HG02884 (cell line): ENCODE measurements around the gene SLC37A1.

Source experiments
- ATAC-seq: cut with Tn5 transposase; IDR thresholded peaks from one replicate; pipeline ENCODE4 v1.9.1; 2021; ENCODE audit warnings: mild to moderate bottlenecking, moderate library complexity; ENCODE audit not compliant: unreplicated experiment

Gene SLC37A1

DNA sequence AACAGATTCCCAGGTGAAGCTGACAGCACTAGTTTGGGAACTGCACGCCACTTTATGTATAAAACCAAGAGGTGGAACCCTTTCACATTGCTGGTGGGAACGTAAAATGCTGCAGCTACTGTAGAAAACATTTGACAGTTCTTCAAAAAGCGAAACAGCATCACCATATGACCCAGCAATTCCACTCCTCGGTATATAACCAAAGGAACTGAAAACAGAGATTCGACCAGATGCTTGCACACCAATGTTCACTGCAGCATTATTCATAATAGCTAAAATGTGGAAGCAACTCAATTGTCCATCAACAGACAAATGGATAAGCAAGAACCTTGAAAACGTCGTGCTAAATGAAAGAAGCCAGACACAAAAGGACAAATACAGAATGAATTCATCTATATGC, 35.1 kb upstream of the SLC37A1 start:
- ATAC-seq, result no peak

DNA sequence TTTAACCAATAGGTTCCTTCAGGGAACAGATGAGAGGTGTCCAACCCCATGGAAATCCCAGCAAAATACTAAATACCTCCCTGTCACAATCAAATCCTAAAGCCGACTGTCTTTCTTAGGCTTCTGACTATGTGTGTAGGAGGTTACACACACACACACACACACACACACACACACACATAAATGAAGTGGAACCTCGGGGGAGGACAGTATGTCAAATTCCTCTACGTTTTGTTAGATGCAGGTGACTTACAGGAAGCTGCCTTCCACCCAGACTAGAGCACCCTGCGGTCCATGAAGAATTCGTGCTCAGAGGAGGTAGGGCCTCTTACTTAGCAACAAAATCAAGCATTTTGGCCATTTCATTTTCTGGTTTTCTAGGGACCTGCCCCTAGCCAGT, 34.1 kb upstream of the SLC37A1 start:
- no peak for ATAC-seq

DNA sequence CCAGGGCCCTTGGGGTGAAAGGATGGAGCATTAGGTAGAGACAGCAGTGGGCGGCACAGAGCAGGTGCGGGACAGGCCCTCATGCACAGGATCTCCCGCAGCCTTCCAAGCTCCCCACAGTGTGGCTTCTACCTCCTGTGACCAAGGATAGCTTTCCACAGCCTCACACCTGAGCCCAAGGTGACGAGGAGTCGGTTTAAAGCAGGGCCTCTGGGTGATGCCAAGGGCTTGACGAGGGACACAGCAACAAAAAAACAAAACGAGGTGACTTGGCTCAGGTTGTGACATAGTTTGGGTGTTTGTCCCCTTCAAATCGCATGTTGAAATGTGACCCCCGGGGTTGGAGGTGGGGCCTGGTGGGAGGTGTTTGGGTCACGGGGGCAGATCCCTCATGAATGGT, 32.9 kb upstream of the SLC37A1 start:
- ATAC-seq, result no peak

DNA sequence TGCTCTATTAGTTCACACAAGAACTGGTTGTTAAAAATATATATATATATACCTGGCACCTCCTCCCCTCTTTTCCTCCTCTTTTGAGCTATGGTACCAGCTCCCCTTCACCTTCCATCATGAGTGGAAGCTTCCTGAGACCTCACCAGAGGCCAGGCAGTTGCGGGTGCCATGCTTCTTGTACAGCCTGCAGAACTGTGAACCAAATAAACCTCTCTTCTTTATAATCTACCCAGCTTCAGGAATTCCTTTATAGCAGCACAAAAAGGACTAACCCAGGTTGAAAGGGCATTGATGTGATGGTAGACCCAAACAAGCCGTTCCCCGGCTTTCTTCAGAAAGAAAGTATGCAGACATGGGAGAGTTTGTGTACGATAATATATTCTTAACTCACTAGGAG, 32.5 kb upstream of the SLC37A1 start:
- no peak for ATAC-seq

DNA sequence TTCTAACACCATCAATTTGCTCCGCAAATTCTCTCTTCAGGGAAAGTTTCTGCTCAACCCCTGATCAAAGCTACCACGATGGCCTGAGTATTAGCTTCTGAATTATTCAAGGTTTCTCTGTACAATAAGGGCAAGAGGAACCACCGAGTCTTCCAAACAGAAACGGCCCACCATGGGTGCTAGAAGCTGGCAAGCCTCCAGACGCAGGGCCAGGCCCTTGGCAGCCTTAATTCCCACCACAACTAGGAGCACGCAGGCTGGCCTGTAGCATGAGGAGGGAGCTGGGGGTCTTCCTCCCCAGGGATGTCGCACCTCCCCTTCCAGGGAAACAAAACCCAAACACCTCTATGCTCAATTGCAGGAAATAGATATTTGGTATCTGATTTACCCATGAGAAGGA, 28.7 kb upstream of the SLC37A1 start:
- ATAC-seq, result no peak

DNA sequence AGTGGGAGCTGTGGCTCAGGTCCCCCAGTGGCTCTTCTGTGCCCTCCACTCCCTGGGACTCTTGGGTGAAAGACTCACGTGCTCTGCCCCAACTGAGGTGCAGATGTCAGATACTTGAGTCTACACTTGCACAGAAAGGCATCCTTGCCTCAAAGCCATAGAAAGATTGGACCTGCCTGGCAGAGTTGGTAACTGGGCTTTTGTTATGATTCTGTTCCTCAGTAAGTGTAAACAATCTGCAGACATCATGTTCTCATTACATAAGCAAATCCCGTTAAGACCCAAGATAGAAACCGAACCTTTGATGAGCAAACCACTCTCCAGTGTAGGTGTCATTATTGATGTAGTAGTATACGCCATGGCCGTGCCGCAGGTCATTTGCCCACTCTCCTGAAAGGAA, 27.6 kb upstream of the SLC37A1 start:
- no peak for ATAC-seq

DNA sequence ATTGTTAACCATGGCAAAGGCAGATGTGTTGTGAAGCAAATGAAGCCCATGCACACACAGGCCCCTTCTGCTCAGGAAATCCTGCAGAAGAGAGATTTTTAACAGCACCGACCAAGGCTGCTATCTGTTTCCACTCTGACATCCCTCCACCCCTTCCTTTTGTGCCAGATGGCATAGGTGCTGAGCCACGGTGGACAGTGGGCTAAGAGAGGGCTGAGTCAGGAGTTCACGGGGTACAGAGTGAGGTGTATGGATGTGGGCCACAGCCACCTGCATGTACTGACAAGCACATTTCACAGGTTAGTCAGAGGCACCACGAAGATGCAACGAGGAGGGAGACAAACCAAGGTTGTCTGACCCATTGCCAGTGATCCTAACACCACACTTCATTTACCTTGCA, 27.1 kb upstream of the SLC37A1 start:
- no peak for ATAC-seq

DNA sequence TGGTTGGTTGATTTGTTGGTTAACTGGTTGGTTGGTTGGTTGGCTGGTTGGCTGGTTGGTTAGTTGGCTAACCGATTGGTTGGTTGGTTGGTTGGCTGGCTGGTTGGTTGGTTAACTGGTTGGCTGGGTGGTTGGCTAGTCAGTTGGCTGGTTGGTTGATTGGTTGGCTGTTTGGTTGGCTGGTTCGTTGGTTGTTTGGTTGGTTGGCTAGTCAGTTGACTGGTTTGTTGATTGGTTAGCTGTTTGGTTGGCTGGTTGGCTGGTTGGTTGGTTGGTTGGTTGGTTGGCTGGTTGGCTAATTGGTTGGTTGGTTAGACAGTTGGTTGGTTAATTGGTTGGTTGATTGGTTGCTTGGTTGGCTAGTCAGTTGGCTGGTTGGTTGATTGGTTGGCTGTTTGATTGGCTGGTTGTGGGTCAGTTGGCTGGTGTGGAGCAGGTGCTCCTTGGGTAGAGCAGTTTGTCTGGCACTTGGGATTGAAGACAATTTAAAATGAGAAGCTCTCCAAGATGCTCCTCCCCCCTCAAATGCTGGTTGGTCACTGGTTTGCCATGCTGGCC, 24.6 kb upstream of the SLC37A1 start:
- ATAC-seq, result no peak

DNA sequence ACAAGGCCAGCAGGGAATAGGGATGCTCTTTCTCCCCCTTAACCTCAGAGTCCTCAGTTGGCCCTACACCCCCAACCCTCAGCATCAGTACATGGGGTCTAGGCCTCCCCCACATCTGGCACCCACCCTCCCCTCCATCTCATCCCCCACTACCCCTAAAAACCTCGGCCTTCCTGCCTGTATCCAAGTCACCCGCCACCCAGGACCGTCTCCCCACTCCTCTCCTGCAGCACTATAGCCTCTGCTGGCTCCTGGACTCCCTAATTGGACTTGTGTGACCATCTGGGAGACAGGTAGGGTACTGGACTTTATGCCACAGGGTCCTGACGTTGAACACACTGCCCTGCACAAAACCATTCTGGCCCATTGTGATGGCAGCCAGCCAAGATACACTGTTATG, 23.7 kb upstream of the SLC37A1 start:
- no peak for ATAC-seq

DNA sequence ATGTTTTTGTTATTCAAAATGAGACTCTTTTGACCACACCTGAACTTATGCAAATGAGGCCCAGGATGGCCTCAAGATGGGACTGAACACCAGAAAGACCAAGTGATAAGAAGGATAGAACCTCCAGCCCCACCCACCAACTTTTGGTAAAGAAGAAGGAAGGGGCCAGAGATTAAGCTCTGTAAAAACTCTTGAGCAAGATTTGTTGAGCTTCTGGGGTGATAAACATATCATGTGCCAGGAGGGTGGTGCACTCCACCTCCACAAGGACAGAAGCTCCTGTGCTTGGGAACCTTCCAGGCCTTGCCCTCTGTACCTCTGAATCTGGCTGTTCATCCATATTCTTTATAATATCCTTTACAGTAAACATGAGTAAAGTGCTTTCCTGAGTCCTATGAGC, 22.9 kb upstream of the SLC37A1 start:
- no peak for ATAC-seq

DNA sequence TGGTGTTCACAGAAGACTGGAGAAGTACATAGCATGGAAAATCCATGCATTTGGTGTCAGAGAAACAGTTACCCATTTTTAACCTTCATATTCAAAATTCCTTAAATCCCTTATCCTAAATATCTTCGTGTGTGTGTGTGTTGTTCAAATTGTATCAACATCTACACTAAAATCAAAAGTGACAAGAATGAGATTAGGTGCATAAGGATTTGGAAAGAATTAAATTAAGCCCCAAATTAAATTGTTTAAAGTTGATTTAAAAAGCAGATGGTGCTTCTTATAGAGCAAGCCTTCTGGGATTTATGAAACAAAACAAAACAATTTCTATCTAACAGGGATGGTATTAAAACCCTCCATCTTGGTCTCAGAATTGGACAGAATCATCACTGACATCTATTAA, 22.3 kb upstream of the SLC37A1 start:
- ATAC-seq, result no peak

DNA sequence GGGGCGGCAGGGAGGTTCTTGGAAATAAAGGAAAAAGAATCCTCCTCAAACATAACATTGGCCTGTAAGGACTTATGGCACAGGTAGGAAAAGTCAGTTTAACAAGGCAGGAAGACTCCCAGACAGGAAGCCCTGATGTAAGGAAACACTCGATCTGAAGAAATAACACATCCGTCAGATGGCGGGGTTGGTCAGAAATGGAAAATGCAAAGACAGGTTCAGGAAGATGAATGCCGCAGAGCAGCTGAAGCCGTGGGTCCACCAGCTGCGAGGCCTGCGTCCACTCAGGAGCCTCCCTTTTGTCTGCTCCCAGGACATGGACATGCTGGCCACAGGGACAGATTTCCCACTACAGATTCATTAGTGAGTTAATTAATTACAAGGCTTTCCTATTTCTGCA, 21.5 kb upstream of the SLC37A1 start:
- ATAC-seq, result no peak

DNA sequence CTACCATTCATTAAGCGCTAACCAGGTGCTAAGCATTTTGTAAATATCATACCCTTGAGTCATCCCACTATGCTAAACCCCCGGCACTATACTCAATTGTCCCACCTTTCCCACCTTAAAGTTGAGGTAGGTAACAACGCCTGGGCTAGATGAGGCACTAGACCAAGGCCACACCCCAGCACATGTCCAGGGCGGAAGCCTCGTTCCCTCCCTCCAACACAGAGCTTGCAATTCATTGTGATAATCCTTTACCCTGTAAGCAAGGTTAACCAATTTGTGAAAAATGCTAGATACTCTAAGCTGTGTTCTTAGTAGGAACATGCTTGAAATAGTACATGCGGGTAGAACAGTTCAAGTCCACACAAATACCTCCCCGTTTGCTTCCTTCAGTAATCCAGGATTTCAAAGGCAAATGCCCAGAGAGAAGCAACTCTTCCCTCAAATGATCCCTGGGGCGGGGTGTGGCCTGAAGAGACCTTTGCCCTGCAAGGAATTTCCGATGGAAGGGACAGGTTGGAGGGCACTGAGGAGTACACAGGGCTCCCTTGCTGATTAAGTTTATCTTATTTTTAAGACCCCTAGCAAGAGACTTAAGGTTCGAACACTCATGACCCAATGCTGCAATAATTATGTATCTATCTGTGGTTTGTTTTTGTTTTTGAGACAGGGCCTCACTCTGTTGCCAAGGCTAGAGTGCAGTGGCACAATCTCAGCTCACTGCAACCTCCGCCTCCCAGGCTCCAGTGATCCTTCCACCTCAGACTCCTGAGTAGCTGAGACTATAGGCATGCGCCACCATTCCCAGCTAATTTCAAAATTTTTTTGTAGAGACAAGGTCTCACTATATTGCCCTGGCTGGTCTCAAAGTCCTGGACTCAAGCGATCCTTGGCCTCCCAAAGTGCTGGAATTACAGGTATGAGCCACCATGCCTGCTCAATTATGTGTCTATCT, 20.3 kb upstream of the SLC37A1 start:
- ATAC-seq, result no peak

DNA sequence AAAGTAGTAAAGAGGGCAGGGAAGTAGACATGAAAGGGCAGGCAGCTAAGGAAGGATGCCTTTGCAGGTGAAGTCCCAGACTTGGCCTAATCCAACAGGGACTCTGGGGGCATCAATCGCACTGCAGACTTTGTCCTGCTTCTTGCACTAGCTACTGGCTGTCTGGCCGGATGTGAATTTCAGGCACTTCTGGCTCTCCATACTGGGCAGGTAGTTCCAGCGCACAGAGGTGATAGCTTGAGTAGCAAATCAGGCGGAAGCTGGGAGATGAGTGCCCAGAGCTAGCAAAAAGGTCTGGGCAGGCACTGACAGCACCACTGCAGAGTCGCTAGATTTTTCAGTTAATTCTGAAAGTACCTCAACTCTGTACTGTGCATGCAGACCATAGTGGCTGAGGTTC, 18.6 kb upstream of the SLC37A1 start:
- no peak for ATAC-seq

DNA sequence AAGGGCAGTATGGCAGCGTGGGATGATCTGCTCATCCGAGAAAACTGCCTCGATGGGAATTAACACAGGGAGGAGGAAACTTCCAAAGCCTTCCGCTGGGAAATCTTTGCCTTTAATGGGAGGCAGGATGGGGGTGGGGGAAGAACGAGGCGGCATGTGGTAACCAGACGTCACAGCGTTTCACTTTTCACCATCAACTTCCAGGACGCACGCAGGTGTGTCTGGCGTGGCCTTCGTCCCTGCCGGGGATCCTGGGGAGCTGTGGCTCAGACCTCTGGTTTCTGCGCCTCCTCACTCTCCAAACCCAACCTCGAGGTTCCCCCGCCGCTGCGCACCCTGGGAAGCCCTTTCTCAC, 17.9 kb upstream of the SLC37A1 start:
- peak; percentile 1 for ATAC-seq

DNA sequence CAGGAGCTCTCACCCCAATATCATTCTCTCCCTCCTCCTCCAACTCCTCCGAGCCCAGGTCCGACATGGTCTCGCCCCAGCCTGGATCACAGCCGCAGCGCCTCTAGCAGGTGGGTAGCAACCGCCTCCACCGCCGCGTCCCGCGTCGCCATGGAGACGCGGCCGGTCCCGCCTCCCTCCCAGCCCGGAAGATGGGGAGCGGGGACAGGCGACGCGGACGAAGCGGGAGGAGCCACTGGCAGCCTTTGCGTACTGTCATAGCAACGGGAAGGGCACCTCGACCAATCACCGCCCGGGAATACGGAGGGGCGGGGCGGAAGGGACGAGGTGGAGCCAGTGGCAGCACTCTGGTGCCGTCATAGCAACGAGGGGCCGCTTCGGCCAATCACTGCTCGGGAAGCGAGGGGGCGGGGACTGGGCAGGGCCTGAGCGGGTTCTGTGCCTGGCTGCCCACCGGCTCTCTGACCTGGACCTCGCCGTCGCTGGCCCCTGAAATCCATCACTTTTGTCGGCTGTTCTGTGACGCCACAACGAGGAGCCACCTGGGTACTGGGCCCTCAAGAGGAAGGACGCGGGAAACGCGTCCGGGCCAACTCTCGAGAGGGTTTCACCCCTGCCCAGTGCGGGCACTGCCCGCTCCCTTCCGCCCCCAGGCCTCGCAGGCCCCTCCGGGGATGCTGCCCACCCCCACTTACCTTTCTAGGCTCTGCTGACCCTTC, 17.4 kb upstream of the SLC37A1 start, which contains the start of gene RSPH1:
TSS of gene RSPH1 (minus strand) at position 105 of the 719 bp plus-strand sequence. CDS start at position 67, 38 bp downstream.
- ATAC-seq, result peak; percentile 99

DNA sequence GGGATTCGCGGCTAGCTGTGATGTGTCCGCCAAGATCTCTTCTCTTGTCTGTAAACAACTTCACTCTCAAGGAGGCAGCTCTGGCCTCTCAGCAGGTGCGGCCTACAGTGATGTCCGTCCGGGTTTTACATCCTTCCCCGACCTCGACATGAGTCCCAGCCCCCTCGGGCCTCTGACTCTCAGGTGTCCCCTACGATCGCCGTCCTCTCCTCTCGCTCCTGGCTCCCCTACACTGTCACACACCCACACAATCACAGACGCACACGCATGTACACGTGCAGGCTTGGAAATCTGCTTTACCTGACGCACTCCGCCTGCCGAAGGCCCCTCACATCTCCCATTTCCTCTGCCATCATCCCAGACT, 16.8 kb upstream of the SLC37A1 start:
- ATAC-seq, result no peak

DNA sequence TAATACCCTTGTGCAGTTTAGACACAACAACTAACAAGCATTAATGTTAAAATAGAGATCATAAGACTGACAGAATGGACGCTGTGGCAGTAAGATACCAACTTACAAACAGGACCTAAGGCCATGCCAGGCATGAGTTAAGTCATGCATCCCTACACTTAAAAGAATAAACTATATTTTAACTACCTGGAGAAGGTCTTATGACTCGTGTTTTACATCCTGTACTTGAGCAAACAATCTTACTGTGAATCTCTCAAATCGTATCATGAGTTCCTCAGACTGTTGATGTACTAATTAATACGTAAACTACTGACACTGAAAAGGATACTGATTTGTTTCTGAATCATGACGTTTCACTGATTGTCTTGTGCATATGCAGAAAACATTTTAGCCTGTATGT, 15.6 kb upstream of the SLC37A1 start:
- no peak for ATAC-seq

DNA sequence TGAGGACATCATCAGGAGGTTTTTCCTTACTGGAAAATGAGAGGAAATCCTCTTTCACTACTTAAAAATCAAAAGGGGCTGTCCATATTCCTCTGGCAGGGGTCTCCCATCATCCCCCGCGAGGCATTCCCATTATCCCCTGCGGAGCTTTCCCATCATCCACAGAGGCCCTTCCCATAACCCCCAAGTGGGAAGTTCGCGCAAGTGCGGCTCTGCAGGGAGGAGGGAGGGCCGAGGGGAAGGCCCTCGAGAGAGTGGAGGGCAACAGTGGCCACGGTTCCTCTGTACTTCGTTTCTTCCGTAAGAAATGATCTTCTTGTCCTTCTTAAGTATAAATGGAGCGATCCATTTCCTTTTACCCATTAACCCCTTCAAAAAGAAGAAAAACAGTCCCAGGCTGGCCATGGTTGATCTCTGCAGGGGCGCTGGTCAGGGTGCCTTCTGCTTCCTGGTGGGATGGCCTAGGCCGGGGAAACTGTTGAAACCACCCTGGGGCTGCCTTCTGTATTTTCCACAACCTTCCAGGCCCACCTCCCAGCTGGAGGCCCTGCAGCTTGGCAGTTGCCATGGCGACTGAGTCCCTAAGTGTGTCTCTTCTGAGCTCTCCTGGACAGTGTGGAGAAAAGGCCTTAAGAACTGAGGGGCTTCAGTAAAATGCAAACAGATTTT, 14.1 kb upstream of the SLC37A1 start:
- ATAC-seq, result no peak

DNA sequence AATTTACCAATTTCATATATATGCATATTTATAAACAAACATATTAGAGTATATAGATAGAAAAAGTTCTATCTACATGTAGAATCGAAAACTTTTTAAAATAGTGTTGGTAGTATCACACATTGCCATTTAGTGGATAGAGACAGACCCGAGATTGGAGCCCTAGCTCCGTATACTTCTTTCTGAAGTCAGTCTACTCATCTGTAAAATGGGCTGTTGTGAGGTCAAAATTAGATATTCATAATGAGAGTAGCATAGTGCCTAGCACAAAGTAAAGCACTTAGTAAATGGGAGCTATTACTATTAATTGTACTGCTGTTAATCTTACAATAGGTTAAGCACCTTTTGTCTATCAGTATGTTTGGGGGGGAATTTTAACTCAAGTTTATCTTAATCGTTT, 13.4 kb upstream of the SLC37A1 start:
- no peak for ATAC-seq

DNA sequence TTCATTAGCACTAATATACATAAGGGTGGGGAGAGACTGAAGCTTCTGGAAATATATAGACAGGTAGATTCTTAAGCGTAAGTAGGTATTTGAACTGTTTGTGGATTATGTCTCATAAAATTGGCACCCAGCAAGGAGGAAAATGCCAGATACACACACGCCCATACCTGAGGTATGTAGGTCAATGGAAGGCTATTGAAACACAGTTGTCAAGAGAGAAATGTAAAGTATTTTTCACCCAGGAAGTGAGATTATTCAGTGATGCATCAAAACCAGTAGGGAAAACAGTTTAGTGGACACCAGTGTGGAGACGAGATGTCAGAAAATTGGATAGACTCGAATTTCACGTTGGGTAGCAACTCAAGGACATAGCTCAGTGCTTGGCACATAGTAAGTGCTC, 12.9 kb upstream of the SLC37A1 start:
- ATAC-seq, result no peak
